ENCODE data around the gene KIF18B. TPM values are rescaled to one million over a fixed set of nuclear protein-coding genes. Genes with fewer than 3 reads are reported as not detected.

The KIF18B gene
- polyA plus RNA-seq, 2 of the 4 experiments (the other 2 are of a cell fraction): 19.6 to 41.7 TPM

- FAIRE-seq (no peak), ATAC-seq (peak in 1 of 2 experiments; percentile 1; a peak in 1 of 6 replicates), DNase-seq (ENCODE audit: low read depth in 1 of 2, low spot score in 1 of 2) (no peak)
- no peak overlapping the region for H3K4me3 ChIP-seq
- ChIA-PET CTCF (interaction anchor here (0.8 to 38.3 kb wide), 26 partner anchors 10 to 286 kb away, joined by 3 to 1853 read pairs (median 11); partner anchors contain the start of genes ACBD4, C1QL1, DCAKD and EFTUD2), POLR2A (interaction anchor here (1.1 to 2.2 kb wide), 2 partner anchors 98 to 100 kb away, joined by 3 to 12 read pairs; no protein-coding TSS in a partner anchor)
- no peaks in the 10 kb centered on the region for H3K9me3 ChIP-seq
- no peak overlapping the region for H3K4me2 ChIP-seq
- 79% methylated on average over 11 of the region's 11 CpGs for WGBS (ENCODE audit: missing lambda C conversion rate)
- H3K4me1 ChIP-seq: peaks cover 17% of the 10 kb centered on the region
- no peak for TF ChIP-seq RNF2 (IDR thresholded peaks at IDR 0.05; ENCODE audit: borderline replicate concordance, low read depth)
- no peak for TF ChIP-seq MYC (IDR thresholded peaks at IDR 0.05; ENCODE audit: borderline replicate concordance, low read length)
- TF ChIP-seq JUN (IDR thresholded peaks at IDR 0.05): no peak
- no peak for TF ChIP-seq NR3C1 (IDR thresholded peaks at IDR 0.05)
- no peak for TF ChIP-seq HEYL (CRISPR knock-in tag; IDR thresholded peaks at IDR 0.05)
- no peak for TF ChIP-seq HOXB5 (CRISPR knock-in tag; IDR thresholded peaks at IDR 0.05)
- no peak for TF ChIP-seq EHMT2 (IDR thresholded peaks at IDR 0.05; ENCODE audit: low read depth)
- TF ChIP-seq RAD21 (conservative IDR thresholded peaks at IDR 0.05 in 1 of 2, IDR thresholded peaks at IDR 0.05 in 1 of 2): no peak
- TF ChIP-seq FOSL2 (IDR thresholded peaks at IDR 0.05): no peak
- no peak for TF ChIP-seq FOSL2 (CRISPR knock-in tag; IDR thresholded peaks at IDR 0.05)
- TF ChIP-seq NFE2L2 (conservative IDR thresholded peaks at IDR 0.05; ENCODE audit: low read length): no peak
- TF ChIP-seq, protein P1, sequence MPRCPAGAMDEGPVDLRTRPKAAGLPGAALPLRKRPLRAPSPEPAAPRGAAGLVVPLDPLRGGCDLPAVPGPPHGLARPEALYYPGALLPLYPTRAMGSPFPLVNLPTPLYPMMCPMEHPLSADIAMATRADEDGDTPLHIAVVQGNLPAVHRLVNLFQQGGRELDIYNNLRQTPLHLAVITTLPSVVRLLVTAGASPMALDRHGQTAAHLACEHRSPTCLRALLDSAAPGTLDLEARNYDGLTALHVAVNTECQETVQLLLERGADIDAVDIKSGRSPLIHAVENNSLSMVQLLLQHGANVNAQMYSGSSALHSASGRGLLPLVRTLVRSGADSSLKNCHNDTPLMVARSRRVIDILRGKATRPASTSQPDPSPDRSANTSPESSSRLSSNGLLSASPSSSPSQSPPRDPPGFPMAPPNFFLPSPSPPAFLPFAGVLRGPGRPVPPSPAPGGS (IDR thresholded peaks at IDR 0.05): no peak
- TF ChIP-seq, protein P2, sequence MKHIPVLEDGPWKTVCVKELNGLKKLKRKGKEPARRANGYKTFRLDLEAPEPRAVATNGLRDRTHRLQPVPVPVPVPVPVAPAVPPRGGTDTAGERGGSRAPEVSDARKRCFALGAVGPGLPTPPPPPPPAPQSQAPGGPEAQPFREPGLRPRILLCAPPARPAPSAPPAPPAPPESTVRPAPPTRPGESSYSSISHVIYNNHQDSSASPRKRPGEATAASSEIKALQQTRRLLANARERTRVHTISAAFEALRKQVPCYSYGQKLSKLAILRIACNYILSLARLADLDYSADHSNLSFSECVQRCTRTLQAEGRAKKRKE (CRISPR knock-in tag; IDR thresholded peaks at IDR 0.05; ENCODE audit: low read depth): no peak
- no peak for TF ChIP-seq RCOR1 (IDR thresholded peaks at IDR 0.05; ENCODE audit: low read depth, low read length)
- no peak for TF ChIP-seq TFCP2L1 (CRISPR knock-in tag; IDR thresholded peaks at IDR 0.05)
- TF ChIP-seq ESRRA (IDR thresholded peaks at IDR 0.05; ENCODE audit: borderline replicate concordance, low read length): no peak
- no peak for TF ChIP-seq EP300 (IDR thresholded peaks at IDR 0.05)
- TF ChIP-seq POLR2AphosphoS2 (conservative IDR thresholded peaks at IDR 0.05; ENCODE audit: low read length): no peak
- TF ChIP-seq ELK1 (IDR thresholded peaks at IDR 0.05; ENCODE audit: low read depth, low read length): no peak
- peak overlapping the region in 1 of 2 experiments; percentile 80; a peak in 2 of 6 replicates for H3K27ac ChIP-seq
These were observed 26.3 kb downstream of the KIF18B start for GRCh38 chr17:44921122-44921882.

DNA sequence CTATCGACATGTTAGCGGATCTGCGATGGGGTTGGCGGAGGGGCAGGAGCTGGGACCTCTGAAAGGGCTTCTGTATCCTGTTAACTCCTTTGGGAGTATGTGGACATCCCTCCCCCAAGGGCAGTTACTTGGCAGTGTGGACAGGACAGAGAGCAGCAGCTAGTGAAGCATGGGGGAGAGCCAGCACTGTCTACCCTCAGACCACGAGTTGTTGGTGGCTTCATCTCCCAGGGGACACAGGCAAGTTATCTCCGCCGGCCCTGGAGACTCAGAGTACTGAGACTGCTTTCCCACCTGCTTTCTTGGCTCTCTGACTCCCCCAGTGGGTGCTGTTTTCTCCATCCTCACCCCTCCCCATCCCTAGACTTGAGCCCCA lies 27.0 kb downstream of the KIF18B start:
- ATAC-seq: peak; percentile 1; a peak in 1 of 6 replicates
- Histone ChIP-seq H3K9me3 (no peaks in the 10 kb centered on the region), H3K4me3 (no peak overlapping the region), H3K27ac (peak overlapping the region in 1 of 2 experiments; percentile 80; a peak in 3 of 6 replicates), H3K4me1 (peaks cover 23% of the 10 kb centered on the region), H3K4me2 (no peak overlapping the region)
- TF ChIP-seq MAX (IDR thresholded peaks at IDR 0.05): no peak
- TF ChIP-seq CHD4 (IDR thresholded peaks at IDR 0.05; ENCODE audit: borderline replicate concordance): 0 out of 2 replicates have a peak, but pooled peaks have one; percentile 15
- no peak for TF ChIP-seq HOXA7 (CRISPR knock-in tag; IDR thresholded peaks at IDR 0.05)
- TF ChIP-seq MAZ (IDR thresholded peaks at IDR 0.05; ENCODE audit: borderline replicate concordance, low read depth, low read length): no peak
- FAIRE-seq: no peak
- 89% methylated on average over 7 of the region's 7 CpGs for WGBS (ENCODE audit: missing lambda C conversion rate)
- no peak for DNase-seq (ENCODE audit: low read depth in 1 of 2, low spot score in 1 of 2)
- CTCF ChIA-PET: interaction anchor here (0.7 to 38.3 kb wide), 37 partner anchors 9 to 287 kb away, joined by 3 to 1853 read pairs (median 8); partner anchors contain the start of genes ACBD4, C1QL1, DCAKD and EFTUD2
- POLR2A ChIA-PET: interaction anchor here (1.0 to 2.2 kb wide), 3 partner anchors 99 to 103 kb away, joined by 3 to 12 read pairs (median 3); no protein-coding TSS in a partner anchor
